RWPE2 (cell line): ENCODE data around the gene CHMP4B.

Source experiments
- ATAC-seq: fragments of 200-7000 bp; cut with Tn5 transposase; 3 replicates; pipeline ENCODE4 v1.9.1; 2021; ENCODE audit warnings: low read depth
- DNase-seq: peaks from one replicate; pipeline ENCODE4 v3.0.0-alpha.2; 2020; ENCODE audit warnings: low spot score
- H3K27ac ChIP-seq: fragments of 450-650 bp; 2 replicates; pipeline ENCODE4 v1.5.1; 2017; ENCODE audit warnings: mild to moderate bottlenecking; ENCODE audit not compliant: poor library complexity, severe bottlenecking
- H3K27me3 ChIP-seq: fragments of 250-450 bp; sonication (Bioruptor Pico); 2 replicates; pipeline ENCODE4 v1.5.1; 2021; ENCODE audit warnings: mild to moderate bottlenecking, moderate library complexity; ENCODE audit not compliant: insufficient read depth, poor library complexity, severe bottlenecking
- H3K36me3 ChIP-seq: fragments of 250-450 bp; sonication (Bioruptor Pico); 2 replicates; pipeline ENCODE4 v1.5.1; 2020; ENCODE audit warnings: low read depth, mild to moderate bottlenecking, moderate library complexity
- H3K4me1 ChIP-seq: fragments of 250-450 bp; sonication (Bioruptor Pico); 2 replicates; pipeline ENCODE4 v1.5.1; 2021; ENCODE audit warnings: mild to moderate bottlenecking, moderate library complexity; ENCODE audit not compliant: insufficient read depth, poor library complexity, severe bottlenecking
- H3K4me3 ChIP-seq: fragments of 250-450 bp; sonication (Bioruptor Pico); 2 replicates; pipeline ENCODE4 v1.5.1; 2021; ENCODE audit warnings: mild to moderate bottlenecking, moderate library complexity; ENCODE audit not compliant: severe bottlenecking
- H3K9me3 ChIP-seq: fragments of 250-450 bp; sonication (Bioruptor Pico); 2 replicates; pipeline ENCODE4 v1.5.1; 2021; ENCODE audit warnings: mild to moderate bottlenecking, moderate library complexity; ENCODE audit not compliant: severe bottlenecking
- CTCF ChIP-seq: fragments of 450-650 bp; IDR thresholded peaks from one replicate; pipeline ENCODE4 v1.5.1; 2017; ENCODE audit warnings: mild to moderate bottlenecking, moderate library complexity; ENCODE audit not compliant: poor library complexity, severe bottlenecking

The CHMP4B gene

DNA sequence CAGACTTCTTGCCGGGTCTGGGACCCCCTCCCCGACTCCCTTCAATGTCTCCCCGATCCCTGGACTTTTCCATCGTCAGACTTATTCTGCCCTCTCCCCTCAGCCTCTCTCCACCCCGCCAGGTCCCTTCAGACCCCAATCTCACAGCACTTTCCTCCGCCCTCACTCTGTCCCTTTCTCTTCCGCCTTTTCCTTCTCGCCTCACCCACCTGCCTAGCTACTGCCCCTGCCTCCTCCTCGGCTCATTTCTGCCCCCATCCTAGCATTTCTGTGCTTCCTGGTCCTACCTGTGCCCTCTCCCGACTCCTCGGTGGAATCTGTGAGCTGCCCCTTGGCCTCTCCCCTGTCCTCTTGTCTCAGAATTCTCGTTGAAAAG lies 616 bp downstream of the CHMP4B start:
- Histone ChIP-seq H3K36me3 (peaks cover 17% of the 10 kb centered on the region), H3K4me1 (peaks cover 7% of the 10 kb centered on the region), H3K9me3 (no peaks in the 10 kb centered on the region), H3K4me3 (peak overlapping the region; percentile 90), H3K27me3 (no peaks in the 10 kb centered on the region), H3K27ac (peak overlapping the region; percentile 91)
- DNase-seq (no peak), ATAC-seq (no peak)
- no peak for TF ChIP-seq CTCF

DNA sequence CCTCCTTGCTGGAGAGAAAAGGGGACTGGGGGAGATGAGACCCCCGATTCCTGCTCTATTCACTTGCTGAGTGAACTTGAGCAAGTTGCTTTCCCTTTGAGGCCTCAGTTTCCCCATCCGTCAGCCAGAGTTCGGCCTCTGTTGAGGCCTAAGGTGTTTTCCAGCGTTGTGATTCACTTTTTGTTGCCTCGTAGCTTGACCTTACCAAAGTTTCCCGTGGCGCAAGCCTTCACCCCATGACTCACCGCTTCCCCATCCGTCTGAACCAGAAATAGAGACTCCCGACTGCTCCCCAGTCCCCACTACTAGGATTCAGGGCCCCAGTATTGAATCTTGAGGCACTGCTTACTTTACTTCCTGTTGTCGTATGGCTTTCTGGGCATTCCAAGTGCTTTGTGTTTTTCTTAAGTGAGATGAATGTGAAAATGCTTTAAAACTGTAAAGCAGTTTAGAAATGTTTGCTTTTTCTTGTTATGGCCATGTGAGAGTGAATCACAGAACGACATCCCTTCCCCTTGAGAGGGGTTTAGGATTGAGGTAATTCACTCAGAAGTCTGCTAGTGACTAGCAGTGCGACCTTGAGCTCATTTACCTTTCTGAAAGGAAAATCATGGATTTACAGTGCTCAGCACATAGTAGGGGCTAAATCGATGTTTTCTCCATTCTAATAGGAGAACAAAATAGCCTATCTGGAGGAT lies 1.2 kb downstream of the CHMP4B start:
- TF ChIP-seq CTCF = no peak
- Histone ChIP-seq H3K27me3 (no peaks in the 10 kb centered on the region), H3K4me3 (peak overlapping the region; percentile 90), H3K4me1 (peaks cover 7% of the 10 kb centered on the region), H3K9me3 (no peaks in the 10 kb centered on the region), H3K27ac (peak overlapping the region; percentile 91), H3K36me3 (peaks cover 17% of the 10 kb centered on the region)
- DNase-seq (peak; percentile 93), ATAC-seq (peak; percentile 62)

GRCh38 chr20:33812908-33813462 lies 1.8 kb downstream of the CHMP4B start:
- peaks cover 7% of the 10 kb centered on the region for H3K4me1 ChIP-seq
- peak overlapping the region; percentile 91 for H3K27ac ChIP-seq
- ATAC-seq = no peak
- no peak for TF ChIP-seq CTCF
- H3K27me3 ChIP-seq = no peaks in the 10 kb centered on the region
- no peak for DNase-seq
- H3K9me3 ChIP-seq = no peaks in the 10 kb centered on the region
- H3K36me3 ChIP-seq = peaks cover 17% of the 10 kb centered on the region
- H3K4me3 ChIP-seq = peak overlapping the region; percentile 90

GRCh38 chr20:33814238-33814712 lies 3.1 kb downstream of the CHMP4B start:
- Histone ChIP-seq H3K9me3 (no peaks in the 10 kb centered on the region), H3K27ac (no peak overlapping the region), H3K36me3 (peaks cover 17% of the 10 kb centered on the region), H3K27me3 (no peaks in the 10 kb centered on the region), H3K4me3 (no peak overlapping the region), H3K4me1 (peaks cover 7% of the 10 kb centered on the region)
- DNase-seq (no peak), ATAC-seq (no peak)
- no peak for TF ChIP-seq CTCF

DNA sequence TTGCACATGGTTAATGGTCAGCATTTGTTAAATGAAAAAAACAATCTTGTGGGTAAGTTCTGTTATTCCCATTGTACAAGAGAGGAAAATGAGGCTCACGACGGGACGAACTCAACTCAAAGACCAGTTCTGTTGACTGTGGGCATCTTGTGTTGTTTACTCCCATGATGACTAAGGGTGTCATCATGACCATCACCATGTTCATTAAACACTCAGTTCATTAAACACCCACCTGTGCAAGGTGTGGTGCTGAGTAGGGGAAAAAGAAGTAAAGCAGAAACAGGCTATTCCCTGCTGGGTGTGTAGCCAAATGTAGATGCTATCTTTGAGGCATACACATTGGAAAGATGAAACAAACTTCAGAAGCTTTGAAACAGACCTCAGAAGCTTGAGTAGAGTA lies 4.5 kb downstream of the CHMP4B start:
- Histone ChIP-seq H3K4me1 (peaks cover 7% of the 10 kb centered on the region), H3K36me3 (peaks cover 17% of the 10 kb centered on the region), H3K4me3 (no peak overlapping the region), H3K27me3 (no peaks in the 10 kb centered on the region), H3K9me3 (no peaks in the 10 kb centered on the region), H3K27ac (no peak overlapping the region)
- ATAC-seq (no peak), DNase-seq (no peak)
- TF ChIP-seq CTCF = no peak
